ENCODE data around the gene ANO2. TPM values are rescaled to one million over a fixed set of nuclear protein-coding genes. Genes with fewer than 3 reads are reported as not detected.

ANO2 gene
- total RNA-seq, 2 donors from 2014 or later, result 2.8 to 9.3 TPM

DNA sequence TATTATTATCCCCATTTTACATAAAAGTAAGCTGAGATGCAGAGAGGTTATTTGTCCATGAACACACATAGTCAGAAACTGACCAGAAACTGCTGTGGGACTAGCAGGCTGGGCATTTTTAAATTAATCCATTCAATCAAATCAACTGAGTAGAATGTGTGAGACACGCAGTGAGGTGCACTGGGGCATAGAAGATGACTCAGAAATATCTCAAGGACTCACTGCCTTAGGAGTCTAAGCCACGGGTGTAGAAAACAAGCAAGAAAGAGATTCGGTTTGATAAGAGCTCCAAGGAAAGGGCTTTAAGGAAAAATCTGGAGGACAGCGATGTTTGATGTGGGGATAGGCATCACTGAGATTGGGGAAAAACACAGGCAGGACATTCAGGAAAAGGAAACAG is 127.8 kb downstream of the ANO2 start:
- no peak for DNase-seq (ENCODE audit: low spot score)
- Histone ChIP-seq H3K4me3 (no peak overlapping the region), H3K4me1 (no peaks in the 10 kb centered on the region), H3K9me3 (peaks cover 0 to 12% of the 10 kb centered on the region in 2 donors), H3K27me3 (no peaks in the 10 kb centered on the region), H3K36me3 (no peaks in the 10 kb centered on the region), H3K27ac (no peak overlapping the region)
- TF ChIP-seq, protein P1, sequence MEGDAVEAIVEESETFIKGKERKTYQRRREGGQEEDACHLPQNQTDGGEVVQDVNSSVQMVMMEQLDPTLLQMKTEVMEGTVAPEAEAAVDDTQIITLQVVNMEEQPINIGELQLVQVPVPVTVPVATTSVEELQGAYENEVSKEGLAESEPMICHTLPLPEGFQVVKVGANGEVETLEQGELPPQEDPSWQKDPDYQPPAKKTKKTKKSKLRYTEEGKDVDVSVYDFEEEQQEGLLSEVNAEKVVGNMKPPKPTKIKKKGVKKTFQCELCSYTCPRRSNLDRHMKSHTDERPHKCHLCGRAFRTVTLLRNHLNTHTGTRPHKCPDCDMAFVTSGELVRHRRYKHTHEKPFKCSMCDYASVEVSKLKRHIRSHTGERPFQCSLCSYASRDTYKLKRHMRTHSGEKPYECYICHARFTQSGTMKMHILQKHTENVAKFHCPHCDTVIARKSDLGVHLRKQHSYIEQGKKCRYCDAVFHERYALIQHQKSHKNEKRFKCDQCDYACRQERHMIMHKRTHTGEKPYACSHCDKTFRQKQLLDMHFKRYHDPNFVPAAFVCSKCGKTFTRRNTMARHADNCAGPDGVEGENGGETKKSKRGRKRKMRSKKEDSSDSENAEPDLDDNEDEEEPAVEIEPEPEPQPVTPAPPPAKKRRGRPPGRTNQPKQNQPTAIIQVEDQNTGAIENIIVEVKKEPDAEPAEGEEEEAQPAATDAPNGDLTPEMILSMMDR (IDR thresholded peaks at IDR 0.05), result no peak

DNA sequence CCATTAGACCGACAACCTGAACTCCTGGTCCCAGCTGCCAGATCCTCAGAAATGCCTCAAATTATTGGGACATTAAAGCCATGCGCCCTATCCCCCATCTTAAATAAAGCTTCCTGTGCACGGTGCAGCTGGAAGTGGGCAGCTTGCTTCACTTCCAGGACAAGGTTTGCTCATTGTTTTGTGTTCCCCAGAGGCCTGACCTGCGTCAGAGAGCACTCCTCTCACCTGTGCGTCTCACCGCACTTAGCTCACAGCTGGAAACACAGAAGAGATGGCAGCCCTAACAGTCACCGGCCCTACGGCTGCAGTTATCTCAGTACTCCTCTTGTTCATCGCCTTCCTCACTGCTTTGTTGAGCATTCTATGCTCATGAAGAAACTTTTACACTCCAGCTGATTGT is 135.5 kb downstream of the ANO2 start:
- Histone ChIP-seq H3K36me3 (no peaks in the 10 kb centered on the region), H3K9me3 (no peaks in the 10 kb centered on the region), H3K27ac (no peak overlapping the region), H3K27me3 (no peaks in the 10 kb centered on the region), H3K4me1 (no peaks in the 10 kb centered on the region), H3K4me3 (no peak overlapping the region)
- no peak for DNase-seq (ENCODE audit: low spot score)
- TF ChIP-seq, protein P1 (IDR thresholded peaks at IDR 0.05), result no peak

DNA sequence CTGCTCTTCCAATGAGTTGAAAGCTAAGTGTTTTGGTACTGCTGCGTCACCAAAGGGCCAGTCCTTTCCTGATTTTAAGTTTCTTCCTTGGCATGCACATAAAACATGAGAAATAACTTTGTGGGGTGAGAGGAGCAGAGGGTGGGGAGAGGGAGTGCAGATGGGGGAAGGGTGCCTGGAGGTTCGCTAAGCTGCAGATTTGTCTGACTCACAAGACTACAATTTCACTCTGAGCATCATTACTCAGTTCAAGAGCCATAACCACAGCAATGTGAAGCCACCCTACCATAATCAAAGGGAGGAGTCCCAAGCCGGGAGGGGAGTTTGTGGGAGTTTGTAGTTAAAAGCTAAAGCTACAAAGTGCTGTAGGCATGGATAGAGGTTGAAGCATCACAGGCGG is 136.1 kb downstream of the ANO2 start:
- H3K4me1 ChIP-seq, result no peaks in the 10 kb centered on the region
- no peaks in the 10 kb centered on the region for H3K27me3 ChIP-seq
- no peaks in the 10 kb centered on the region for H3K9me3 ChIP-seq
- no peak for DNase-seq (ENCODE audit: low spot score)
- H3K4me3 ChIP-seq, result no peak overlapping the region
- TF ChIP-seq, protein P1 (IDR thresholded peaks at IDR 0.05), result no peak
- H3K27ac ChIP-seq, result no peak overlapping the region
- H3K36me3 ChIP-seq, result no peaks in the 10 kb centered on the region

DNA sequence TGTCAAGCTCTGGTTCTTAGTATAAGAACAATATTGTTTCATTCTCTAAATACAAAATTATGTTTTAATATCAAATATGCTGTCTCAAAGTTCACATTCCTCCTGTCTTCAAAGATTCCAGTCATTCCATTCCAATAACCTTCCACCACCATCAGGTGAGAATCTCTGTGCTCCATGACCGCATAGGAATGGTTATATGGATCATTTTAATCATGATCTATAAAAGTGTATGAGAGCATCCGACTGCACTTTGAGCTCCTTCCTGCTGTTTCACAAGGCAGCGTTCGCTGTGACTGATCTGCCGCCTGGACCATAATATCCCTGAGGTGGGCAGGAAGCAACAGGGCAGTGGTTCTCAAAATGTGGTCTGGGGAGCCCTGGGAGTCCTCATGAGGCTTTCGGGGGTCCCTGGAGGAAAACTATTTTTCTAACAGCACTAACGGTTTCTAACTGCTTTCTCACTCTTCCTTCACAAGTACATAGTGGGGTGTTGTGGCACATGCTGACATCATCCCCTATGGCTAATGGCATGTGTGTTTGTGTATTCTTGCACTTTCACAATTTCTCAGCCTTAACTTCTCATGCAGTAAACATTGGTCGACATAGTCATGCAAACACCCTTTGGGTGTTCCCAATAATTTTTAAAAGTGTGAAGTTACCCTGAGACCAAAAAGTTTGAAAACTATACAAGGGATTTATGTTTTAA is 137.4 kb downstream of the ANO2 start:
- H3K27ac ChIP-seq, result no peak overlapping the region
- H3K9me3 ChIP-seq, result no peaks in the 10 kb centered on the region
- TF ChIP-seq, protein P1 (IDR thresholded peaks at IDR 0.05), result no peak
- DNase-seq (ENCODE audit: low spot score), result no peak
- no peaks in the 10 kb centered on the region for H3K4me1 ChIP-seq
- H3K36me3 ChIP-seq, result no peaks in the 10 kb centered on the region
- H3K27me3 ChIP-seq, result no peaks in the 10 kb centered on the region
- H3K4me3 ChIP-seq, result no peak overlapping the region

DNA sequence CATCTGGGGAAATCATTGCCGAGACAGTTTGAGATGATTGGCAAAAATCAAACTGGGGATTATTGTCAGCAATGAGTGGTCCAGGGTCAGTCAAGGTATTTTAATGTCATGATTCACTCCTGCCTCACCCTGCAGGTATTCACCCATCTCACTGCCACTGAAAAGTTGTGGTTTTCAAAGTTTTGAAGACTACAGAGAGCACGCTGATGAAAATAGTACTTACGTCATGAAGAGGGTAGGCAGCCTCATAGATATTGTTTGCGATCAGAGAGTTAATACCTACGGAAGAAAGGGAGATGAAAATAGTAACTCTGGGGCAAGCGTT is 138.0 kb downstream of the ANO2 start:
- no peaks in the 10 kb centered on the region for H3K36me3 ChIP-seq
- no peaks in the 10 kb centered on the region for H3K27me3 ChIP-seq
- no peaks in the 10 kb centered on the region for H3K9me3 ChIP-seq

More for the DNA sequence above, 138.0 kb downstream of the ANO2 start:
- Histone ChIP-seq H3K4me3 (no peak overlapping the region), H3K4me1 (no peaks in the 10 kb centered on the region), H3K27ac (no peak overlapping the region)
- no peak for DNase-seq (ENCODE audit: low spot score)
- TF ChIP-seq, protein P1 (IDR thresholded peaks at IDR 0.05), result no peak

Data from right atrium auricular region (tissue), 2 donors.